ENCODE data around the gene ARHGDIB. TPM values are rescaled to one million over a fixed set of nuclear protein-coding genes. Genes with fewer than 3 reads are reported as not detected.

Gene ARHGDIB
- total RNA-seq, 4 donors from 2014 or later = 63.8 to 112 (median 89.4) TPM

DNA sequence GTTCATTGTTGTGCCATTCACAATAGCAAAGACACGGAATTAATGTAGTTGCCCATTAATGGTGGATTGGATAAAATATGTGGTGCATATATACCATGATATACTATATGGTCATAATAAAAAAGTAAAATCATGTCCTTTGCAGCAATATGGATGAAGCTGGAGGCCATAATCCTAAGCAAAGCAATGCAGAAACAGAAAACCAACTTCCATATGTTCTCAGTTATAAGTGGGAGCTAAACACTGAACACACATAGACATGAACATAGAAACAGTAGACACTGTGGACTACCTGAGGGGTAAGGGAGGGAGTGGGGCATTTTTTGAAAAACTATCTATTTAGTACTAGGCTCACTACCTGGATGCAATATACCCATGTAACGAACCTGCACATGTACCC, 20.0 kb downstream of the ARHGDIB start:
- H3K36me3 ChIP-seq = peaks cover 0 to 3% (median 0%) of the 10 kb centered on the region in 3 donors
- H3K27ac ChIP-seq = no peak overlapping the region
- no peak overlapping the region for H3K4me3 ChIP-seq
- TF ChIP-seq POLR2A (IDR thresholded peaks at IDR 0.05) (no peak), EP300 (IDR thresholded peaks at IDR 0.05) (no peak)
- TF ChIP-seq, protein P1, sequence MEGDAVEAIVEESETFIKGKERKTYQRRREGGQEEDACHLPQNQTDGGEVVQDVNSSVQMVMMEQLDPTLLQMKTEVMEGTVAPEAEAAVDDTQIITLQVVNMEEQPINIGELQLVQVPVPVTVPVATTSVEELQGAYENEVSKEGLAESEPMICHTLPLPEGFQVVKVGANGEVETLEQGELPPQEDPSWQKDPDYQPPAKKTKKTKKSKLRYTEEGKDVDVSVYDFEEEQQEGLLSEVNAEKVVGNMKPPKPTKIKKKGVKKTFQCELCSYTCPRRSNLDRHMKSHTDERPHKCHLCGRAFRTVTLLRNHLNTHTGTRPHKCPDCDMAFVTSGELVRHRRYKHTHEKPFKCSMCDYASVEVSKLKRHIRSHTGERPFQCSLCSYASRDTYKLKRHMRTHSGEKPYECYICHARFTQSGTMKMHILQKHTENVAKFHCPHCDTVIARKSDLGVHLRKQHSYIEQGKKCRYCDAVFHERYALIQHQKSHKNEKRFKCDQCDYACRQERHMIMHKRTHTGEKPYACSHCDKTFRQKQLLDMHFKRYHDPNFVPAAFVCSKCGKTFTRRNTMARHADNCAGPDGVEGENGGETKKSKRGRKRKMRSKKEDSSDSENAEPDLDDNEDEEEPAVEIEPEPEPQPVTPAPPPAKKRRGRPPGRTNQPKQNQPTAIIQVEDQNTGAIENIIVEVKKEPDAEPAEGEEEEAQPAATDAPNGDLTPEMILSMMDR (IDR thresholded peaks at IDR 0.05) = no peak
- DNase-seq (ENCODE audit: low spot score in 2 of 2) = no peak
- no peaks in the 10 kb centered on the region for H3K27me3 ChIP-seq
- H3K9me3 ChIP-seq = no peaks in the 10 kb centered on the region
- peaks cover 0 to 13% (median under 1%) of the 10 kb centered on the region in 4 donors for H3K4me1 ChIP-seq
- 95 to 98% methylated on average over 2 of the region's 2 CpGs for WGBS, 2 donors

DNA sequence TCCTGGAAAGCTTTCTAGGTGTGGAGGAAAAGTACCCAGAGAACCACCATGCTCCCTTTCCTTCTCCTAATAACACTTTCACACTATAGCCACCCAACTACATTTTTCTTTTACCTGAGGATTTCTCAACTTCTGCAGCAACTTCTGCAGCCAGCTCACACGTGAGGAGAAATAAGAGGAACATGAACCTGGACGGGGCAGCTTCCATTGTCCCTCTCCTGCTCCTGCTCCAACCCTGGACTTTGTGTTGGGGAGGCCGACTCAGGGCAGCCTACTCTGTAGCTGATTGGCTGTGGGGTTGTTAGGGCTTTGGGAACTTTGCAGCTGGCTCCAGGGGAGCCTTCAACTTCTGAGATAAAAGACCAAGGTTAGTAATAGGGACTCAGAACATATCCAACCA, 23.1 kb downstream of the ARHGDIB start, which contains the start of gene ERP27:
TSS of gene ERP27 (minus strand) at position 237 of the 400 bp plus-strand sequence. CDS start at position 208, 29 bp downstream.
- Histone ChIP-seq H3K4me3 (no peak within 1 kb of the TSS), H3K27ac (no peak within 1 kb of the TSS), H3K9me3 (no peaks in the 10 kb centered on the region), H3K36me3 (peaks cover 0 to 3% (median 0%) of the 10 kb centered on the region in 3 donors), H3K4me1 (no peaks in the 10 kb centered on the region), H3K27me3 (no peaks in the 10 kb centered on the region)
- 79 to 84% methylated on average over 3 of the region's 3 CpGs for WGBS, 2 donors
- no peak for DNase-seq (ENCODE audit: low spot score in 2 of 2)
- TF ChIP-seq, protein P1 (IDR thresholded peaks at IDR 0.05) = no peak
- TF ChIP-seq POLR2A (IDR thresholded peaks at IDR 0.05) (no peak), EP300 (IDR thresholded peaks at IDR 0.05) (no peak)

DNA sequence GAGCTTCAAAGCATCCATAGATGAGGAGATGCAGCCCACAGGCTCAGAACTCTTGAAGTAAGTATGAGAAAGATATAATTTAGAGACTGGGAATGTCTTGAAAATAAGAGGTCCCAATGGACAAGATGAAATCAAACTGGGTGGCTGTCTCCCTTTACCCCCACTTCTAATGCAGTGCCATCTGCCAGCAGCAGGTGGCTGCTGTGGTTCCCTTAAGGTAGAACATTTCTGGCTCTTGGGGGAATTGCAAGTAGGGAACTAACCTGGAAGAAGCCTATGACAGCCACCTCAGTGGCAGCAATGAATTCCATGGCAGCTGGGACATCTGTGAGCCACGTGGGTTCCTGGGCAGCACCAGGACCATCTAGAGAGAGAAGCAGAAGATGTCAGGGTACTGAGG, 23.7 kb downstream of the ARHGDIB start:
- Histone ChIP-seq H3K36me3 (peaks cover 0 to 3% (median 0%) of the 10 kb centered on the region in 3 donors), H3K4me1 (no peaks in the 10 kb centered on the region), H3K27me3 (no peaks in the 10 kb centered on the region), H3K27ac (no peak overlapping the region), H3K9me3 (no peaks in the 10 kb centered on the region), H3K4me3 (no peak overlapping the region)
- TF ChIP-seq, protein P1 (IDR thresholded peaks at IDR 0.05) = no peak
- no peak for TF ChIP-seq EP300 (IDR thresholded peaks at IDR 0.05)
- TF ChIP-seq POLR2A (IDR thresholded peaks at IDR 0.05) = no peak
- 65 to 69% methylated on average over 1 of the region's 1 CpG for WGBS, 2 donors
- DNase-seq (ENCODE audit: low spot score in 2 of 2) = no peak

DNA sequence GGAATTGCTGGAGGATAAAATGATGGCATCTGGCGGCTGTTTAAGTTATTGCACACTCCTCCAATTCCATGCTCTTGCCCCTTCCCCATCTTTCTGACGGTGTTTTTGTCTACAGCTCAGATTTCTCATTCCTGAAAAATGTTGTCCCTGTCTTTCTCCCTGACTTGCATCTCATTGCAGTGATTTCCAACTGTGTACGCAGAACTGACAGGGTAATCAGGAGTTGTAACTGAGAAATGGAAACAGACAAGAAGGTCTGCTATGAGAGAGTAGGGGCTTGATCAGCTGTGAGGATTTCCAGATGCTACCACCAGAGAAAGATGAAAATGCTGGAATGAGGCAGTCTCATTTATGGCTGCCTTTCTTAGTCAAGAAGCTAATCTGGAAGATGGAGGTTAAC, 24.4 kb downstream of the ARHGDIB start:
- Histone ChIP-seq H3K36me3 (no peaks in the 10 kb centered on the region), H3K4me1 (no peaks in the 10 kb centered on the region), H3K27ac (no peak overlapping the region), H3K4me3 (no peak overlapping the region), H3K9me3 (no peaks in the 10 kb centered on the region), H3K27me3 (no peaks in the 10 kb centered on the region)
- no peak for DNase-seq (ENCODE audit: low spot score in 2 of 2)
- 84 to 85% methylated on average over 3 of the region's 3 CpGs for WGBS, 2 donors
- TF ChIP-seq POLR2A (IDR thresholded peaks at IDR 0.05) (no peak), EP300 (IDR thresholded peaks at IDR 0.05) (no peak)
- TF ChIP-seq, protein P1 (IDR thresholded peaks at IDR 0.05) = no peak

DNA sequence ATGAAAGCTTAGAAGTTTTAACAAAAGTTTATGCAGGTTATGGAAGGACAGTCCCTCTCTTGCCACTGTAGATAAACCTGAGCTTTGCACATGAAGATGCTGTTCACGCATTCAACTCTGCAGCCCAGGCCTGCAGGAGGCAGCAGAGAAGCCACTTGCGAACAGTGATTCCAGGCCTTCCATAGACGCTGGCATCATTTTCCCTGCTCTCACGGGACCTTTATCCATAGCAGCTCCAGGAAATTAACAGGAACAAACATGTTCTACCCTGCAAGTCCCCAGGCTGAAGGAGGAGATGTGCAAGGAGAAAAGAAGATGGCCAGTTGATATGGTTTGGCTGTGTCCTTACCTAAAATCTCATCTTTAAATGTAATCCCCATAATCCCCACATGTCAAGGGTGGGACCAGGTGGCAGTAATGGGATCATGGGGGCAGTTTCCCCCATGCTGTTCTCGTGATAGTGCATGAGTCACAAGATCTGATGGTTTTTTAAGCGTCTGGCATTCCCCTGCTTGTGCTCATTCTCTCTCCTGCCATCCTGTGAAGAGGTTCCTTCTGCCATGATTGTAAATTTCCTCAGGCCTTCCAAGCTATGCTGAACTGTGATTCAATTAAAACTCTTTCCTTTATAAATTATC, 25.1 kb downstream of the ARHGDIB start:
- Histone ChIP-seq H3K9me3 (no peaks in the 10 kb centered on the region), H3K27ac (no peak overlapping the region), H3K27me3 (no peaks in the 10 kb centered on the region), H3K4me1 (no peaks in the 10 kb centered on the region), H3K4me3 (no peak overlapping the region), H3K36me3 (no peaks in the 10 kb centered on the region)
- WGBS, 2 donors = 84 to 90% methylated on average over 6 of the region's 6 CpGs
- no peak for DNase-seq (ENCODE audit: low spot score in 2 of 2)
- TF ChIP-seq EP300 (IDR thresholded peaks at IDR 0.05) (no peak), POLR2A (IDR thresholded peaks at IDR 0.05) (no peak)
- TF ChIP-seq, protein P1 (IDR thresholded peaks at IDR 0.05) = no peak

Data from tibial nerve (tissue), 4 donors.